HepG2 (cell line): ENCODE results near the gene SYS1. TPM values are rescaled to one million over a fixed set of nuclear protein-coding genes. Genes with fewer than 3 reads are reported as not detected.

Experiments
- KDM3A ChIP-seq: IDR thresholded peaks from 2 replicates; pipeline ENCODE4 v1.6.1; 2018; ENCODE audit warnings: low read depth, missing compliant biosample characterization
- MEIS2 ChIP-seq: sonication (generic); formaldehyde crosslinking; IDR thresholded peaks from 2 replicates; pipeline ENCODE4 v1.9.0; 2021; ENCODE audit warnings: mild to moderate bottlenecking, missing genetic modification reagents
- MTA1 ChIP-seq: sonication (generic); formaldehyde crosslinking; IDR thresholded peaks from 2 replicates; pipeline ENCODE4 v1.4.0; 2020; ENCODE audit warnings: missing genetic modification reagents, mild to moderate bottlenecking, borderline replicate concordance
- NFE2L2 ChIP-seq: fragments of 150-350 bp; IDR thresholded peaks from 2 replicates; pipeline ENCODE4 v1.6.1; 2014; ENCODE audit warnings: low read length
- NFIC ChIP-seq: IDR thresholded peaks from 2 replicates; pipeline ENCODE4 v1.6.1; 2012; ENCODE audit warnings: mild to moderate bottlenecking, low read length, inconsistent platforms
- NFKBIZ ChIP-seq: IDR thresholded peaks from 2 replicates; pipeline ENCODE4 v1.6.1; 2018; ENCODE audit warnings: missing genetic modification reagents, missing compliant biosample characterization
- PRMT3 ChIP-seq: sonication (generic); formaldehyde crosslinking; IDR thresholded peaks from 2 replicates; pipeline ENCODE4 v1.8.1; 2022; ENCODE audit warnings: low read depth, mild to moderate bottlenecking, moderate library complexity, missing genetic modification reagents, borderline replicate concordance
- SP5 ChIP-seq: IDR thresholded peaks from 2 replicates; pipeline ENCODE4 v1.6.1; 2016; ENCODE audit warnings: low read depth, borderline replicate concordance
- SRSF9 ChIP-seq: fragments of 200-400 bp; formaldehyde crosslinking; IDR thresholded peaks from 2 replicates; pipeline ENCODE4 v1.6.1; 2018; ENCODE audit warnings: borderline replicate concordance, mild to moderate bottlenecking, low read depth, low read length; ENCODE audit not compliant: insufficient read depth, poor library complexity, severe bottlenecking
- STAT6 ChIP-seq: sonication (generic); formaldehyde crosslinking; IDR thresholded peaks from 2 replicates; pipeline ENCODE4 v1.4.0; 2020; ENCODE audit warnings: missing genetic modification reagents, mild to moderate bottlenecking, borderline replicate concordance
- THAP8 ChIP-seq: sonication (generic); formaldehyde crosslinking; IDR thresholded peaks from 2 replicates; pipeline ENCODE4 v1.5.1; 2020; ENCODE audit warnings: missing genetic modification reagents, mild to moderate bottlenecking, borderline replicate concordance
- TOPORS ChIP-seq: sonication (generic); formaldehyde crosslinking; IDR thresholded peaks from 2 replicates; pipeline ENCODE4 v1.8.0; 2023; ENCODE audit warnings: mild to moderate bottlenecking, missing genetic modification reagents
- ZNF17 ChIP-seq: sonication (generic); formaldehyde crosslinking; IDR thresholded peaks from 2 replicates; pipeline ENCODE4 v1.5.0; 2020; ENCODE audit warnings: mild to moderate bottlenecking, missing genetic modification reagents
- ZNF292 ChIP-seq: sonication (generic); formaldehyde crosslinking; IDR thresholded peaks from 2 replicates; pipeline ENCODE4 v1.8.1; 2022; ENCODE audit warnings: mild to moderate bottlenecking, low read depth, missing genetic modification reagents, borderline replicate concordance
- ZNF546 ChIP-seq: sonication (generic); formaldehyde crosslinking; conservative IDR thresholded peaks from 2 replicates; pipeline ENCODE4 v1.8.1; 2023; ENCODE audit warnings: mild to moderate bottlenecking, missing genetic modification reagents
- ZNF646 ChIP-seq: sonication (generic); formaldehyde crosslinking; IDR thresholded peaks from 2 replicates; pipeline ENCODE4 v1.9.0; 2021; ENCODE audit warnings: mild to moderate bottlenecking, missing genetic modification reagents
- ZNF691 ChIP-seq: sonication (generic); formaldehyde crosslinking; IDR thresholded peaks from 2 replicates; pipeline ENCODE4 v1.4.0; 2020; ENCODE audit warnings: missing genetic modification reagents, low read depth, mild to moderate bottlenecking, borderline replicate concordance
- ZNF768 ChIP-seq: sonication (generic); formaldehyde crosslinking; IDR thresholded peaks from 2 replicates; pipeline ENCODE4 v1.4.0; 2020; ENCODE audit warnings: missing genetic modification reagents
- ZNF773 ChIP-seq: sonication (generic); formaldehyde crosslinking; IDR thresholded peaks from 2 replicates; pipeline ENCODE4 v1.4.0; 2020; ENCODE audit warnings: missing genetic modification reagents, borderline replicate concordance
- polyA plus RNA-seq, 8 experiments: library from polyadenylated mRNA; depleted of rRNA in 3 of 8; stranded (reverse) in 7 of 8; unstranded in 1 of 8; fragments of >200 nt; fragmentation: Illumina TruSeq in 4 of 8; extraction: Trizol in 4 of 8; gene quantifications; 2 replicates each; pipeline versions ENCODE4 v1.2.1 to v1.2.3, GENCODE V29; 2011 to 2016; ENCODE audit warnings: low read depth in 4 of 8, missing spikeins in 1 of 8, mixed read lengths in 1 of 8; ENCODE audit not compliant: insufficient read depth in 1 of 8
- total RNA-seq, 5 experiments: library from RNA; depleted of rRNA; stranded (reverse); fragments of >200 nt; fragmentation: Illumina TruSeq; extraction: Trizol; gene quantifications; 2 replicates each; pipeline ENCODE4 v1.2.3, GENCODE V29; 2016; ENCODE audit warnings: low read depth in 1 of 5

The SYS1 gene
- total and polyA plus RNA-seq, 2 of the 13 experiments (the other 11 are each of a cell fraction or from before 2014, with no cell fraction given) = 38.3 to 65.6 TPM

GRCh38 chr20:45340236-45340847 is 22.6 kb upstream of the SYS1 start (continued):
- TF ChIP-seq ZNF691 = peak; percentile 59
- TF ChIP-seq ZNF768 (CRISPR knock-in tag) = peak; percentile 44; the same call in 1 of the 2 replicates
- peak; percentile 73; the same call in 1 of the 2 replicates for TF ChIP-seq ZNF292 (CRISPR knock-in tag)
- no peak for TF ChIP-seq THAP8 (CRISPR knock-in tag)
- TF ChIP-seq ZNF17 (CRISPR knock-in tag) = no peak
- no peak; the same call in 1 of the 2 replicates for TF ChIP-seq KDM3A (CRISPR knock-in tag)
- no peak for TF ChIP-seq ZNF546 (CRISPR knock-in tag)
- no peak for TF ChIP-seq SRSF9
- TF ChIP-seq ZNF773 (CRISPR knock-in tag) = 0 out of 2 replicates have a peak, but pooled peaks have one; percentile 22
- no peak for TF ChIP-seq ZNF646 (CRISPR knock-in tag)
- TF ChIP-seq TOPORS (CRISPR knock-in tag) = no peak
- TF ChIP-seq NFKBIZ (CRISPR knock-in tag) = peak; percentile 87; the same call in 1 of the 2 replicates
- TF ChIP-seq MTA1 (CRISPR knock-in tag) = peak; percentile 81
- peak; percentile 70; the same call in 1 of the 2 replicates for TF ChIP-seq MEIS2 (CRISPR knock-in tag)
- TF ChIP-seq NFIC = no peak
- TF ChIP-seq NFE2L2 = peak; percentile 76
- no peak for TF ChIP-seq PRMT3
- TF ChIP-seq STAT6 (CRISPR knock-in tag) = no peak
- peak; percentile 93 for TF ChIP-seq SP5 (CRISPR knock-in tag)
